KMS-11 (cell line): ENCODE data around the gene DPF1.
"Not testable (repeated sequence)": the region's sequence is repeated elsewhere in the genome, so short reads cannot be mapped to it uniquely, and the experiment has no call there.

Experiments used
- H2AFZ ChIP-seq: fragments of 200-600 bp; sonication (generic); 2 replicates; pipeline ENCODE4 v1.6.1; 2016; ENCODE audit warnings: antibody characterized with exemption, mixed run types, low read depth
- H3K27ac ChIP-seq: fragments of 200-600 bp; sonication (generic); 2 replicates; pipeline ENCODE4 v1.6.1; 2016; ENCODE audit warnings: mild to moderate bottlenecking, mixed run types
- H3K27me3 ChIP-seq: fragments of 200-600 bp; sonication (generic); 2 replicates; pipeline ENCODE4 v1.6.1; 2017; ENCODE audit warnings: mild to moderate bottlenecking, low read depth, mixed run types, moderate library complexity; ENCODE audit not compliant: insufficient read depth
- H3K36me3 ChIP-seq: fragments of 200-600 bp; sonication (generic); 2 replicates; pipeline ENCODE4 v1.6.1; 2017; ENCODE audit warnings: mild to moderate bottlenecking, mixed run types; ENCODE audit not compliant: insufficient read depth
- H3K4me1 ChIP-seq: fragments of 200-600 bp; sonication (generic); 2 replicates; pipeline ENCODE4 v1.6.1; 2016; ENCODE audit warnings: mild to moderate bottlenecking, low read depth, mixed run types; ENCODE audit not compliant: poor library complexity, severe bottlenecking
- H3K4me2 ChIP-seq: fragments of 200-600 bp; sonication (generic); 2 replicates; pipeline ENCODE4 v1.7.0; 2016; ENCODE audit warnings: mild to moderate bottlenecking, mixed run types
- H3K4me3 ChIP-seq: fragments of 200-600 bp; sonication (generic); IDR thresholded peaks from 2 replicates; pipeline ENCODE4 v1.6.1; 2017; ENCODE audit warnings: low read depth, low read length, mixed read lengths; ENCODE audit not compliant: insufficient read depth
- H3K79me2 ChIP-seq: fragments of 200-600 bp; sonication (generic); 2 replicates; pipeline ENCODE4 v1.6.1; 2016; ENCODE audit warnings: low read depth, mixed run types; ENCODE audit not compliant: insufficient read depth
- H3K9ac ChIP-seq: fragments of 200-600 bp; sonication (generic); 2 replicates; pipeline ENCODE4 v1.6.1; 2016; ENCODE audit warnings: mild to moderate bottlenecking, mixed run types
- H4K20me1 ChIP-seq: fragments of 200-600 bp; sonication (generic); 2 replicates; pipeline ENCODE4 v1.6.1; 2016; ENCODE audit warnings: mild to moderate bottlenecking, mixed run types; ENCODE audit not compliant: insufficient read depth
- CTCF ChIP-seq: fragments of 200-600 bp; sonication (generic); conservative IDR thresholded peaks from 2 replicates; pipeline ENCODE4 v1.6.1; 2017; ENCODE audit warnings: low read depth, mild to moderate bottlenecking, antibody characterized with exemption, low read length, moderate library complexity, mixed read lengths

The DPF1 gene

GRCh38 chr19:38264486-38265212 lies 40.6 kb upstream of the DPF1 start, which contains the start of gene SPINT2:
Gene SPINT2 (plus strand): TSS chr19:38264573. CDS start chr19:38264893, 320 bp downstream.
- no peaks in the 10 kb centered on the region for H3K36me3 ChIP-seq
- no peaks in the 10 kb centered on the region for H4K20me1 ChIP-seq
- no peak within 1 kb of the TSS for H2AFZ ChIP-seq
- H3K79me2 ChIP-seq = no peaks in the 10 kb centered on the region
- H3K27me3 ChIP-seq = no peaks in the 10 kb centered on the region; the same call in 1 of the 2 replicates
- H3K9ac ChIP-seq = no peak within 1 kb of the TSS
- TF ChIP-seq CTCF = no peak
- no peaks in the 10 kb centered on the region for H3K4me1 ChIP-seq
- no peak within 1 kb of the TSS for H3K4me3 ChIP-seq
- H3K4me2 ChIP-seq = no peak within 1 kb of the TSS
- H3K27ac ChIP-seq = no peak within 1 kb of the TSS

DNA sequence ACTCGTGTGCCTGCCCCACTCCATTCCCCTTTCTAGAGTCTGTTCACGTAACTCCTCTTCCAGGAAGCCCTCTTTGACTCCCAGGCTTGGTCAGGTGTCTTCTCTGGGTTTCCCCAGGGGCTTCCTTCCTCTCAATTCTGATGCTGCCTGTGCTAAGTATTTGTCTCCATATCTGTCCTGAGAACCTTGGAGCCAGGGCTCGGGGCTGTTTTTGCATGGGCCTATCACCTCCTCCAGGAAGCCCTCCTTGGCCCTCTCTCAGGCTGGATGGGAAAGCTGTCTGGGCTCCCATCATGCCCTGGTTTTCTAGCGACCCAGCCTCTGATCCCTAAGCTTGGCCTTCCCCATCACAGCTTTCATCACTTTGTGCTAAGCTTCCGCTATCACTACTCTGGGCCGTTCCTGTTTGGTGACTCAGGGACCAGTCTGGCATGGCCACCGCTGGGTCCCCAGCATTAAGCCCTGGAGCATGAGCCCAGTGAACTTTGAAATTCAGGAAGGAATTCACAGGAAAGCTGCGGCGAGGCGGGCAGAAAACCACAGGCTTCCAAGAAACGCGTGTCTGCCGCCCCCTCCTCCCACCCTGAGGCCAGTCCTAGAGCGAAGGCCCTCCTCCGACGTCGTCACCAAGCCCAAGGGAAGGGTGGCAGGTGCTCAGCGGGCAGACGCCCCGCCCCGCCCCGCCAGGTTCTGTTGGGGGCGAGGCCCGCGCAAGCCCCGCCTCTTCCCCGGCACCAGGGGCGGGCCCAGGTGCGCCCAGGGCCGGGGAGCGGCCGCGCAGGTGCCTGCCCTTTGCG lies 39.9 kb upstream of the DPF1 start:
- Histone ChIP-seq H3K79me2 (no peaks in the 10 kb centered on the region), H3K4me2 (no peak overlapping the region), H3K4me3 (no peak overlapping the region), H3K9ac (no peak overlapping the region), H3K27me3 (no peaks in the 10 kb centered on the region; the same call in 1 of the 2 replicates), H3K27ac (no peak overlapping the region), H3K36me3 (no peaks in the 10 kb centered on the region), H3K4me1 (no peaks in the 10 kb centered on the region), H2AFZ (no peak overlapping the region), H4K20me1 (no peaks in the 10 kb centered on the region)
- no peak for TF ChIP-seq CTCF

DNA sequence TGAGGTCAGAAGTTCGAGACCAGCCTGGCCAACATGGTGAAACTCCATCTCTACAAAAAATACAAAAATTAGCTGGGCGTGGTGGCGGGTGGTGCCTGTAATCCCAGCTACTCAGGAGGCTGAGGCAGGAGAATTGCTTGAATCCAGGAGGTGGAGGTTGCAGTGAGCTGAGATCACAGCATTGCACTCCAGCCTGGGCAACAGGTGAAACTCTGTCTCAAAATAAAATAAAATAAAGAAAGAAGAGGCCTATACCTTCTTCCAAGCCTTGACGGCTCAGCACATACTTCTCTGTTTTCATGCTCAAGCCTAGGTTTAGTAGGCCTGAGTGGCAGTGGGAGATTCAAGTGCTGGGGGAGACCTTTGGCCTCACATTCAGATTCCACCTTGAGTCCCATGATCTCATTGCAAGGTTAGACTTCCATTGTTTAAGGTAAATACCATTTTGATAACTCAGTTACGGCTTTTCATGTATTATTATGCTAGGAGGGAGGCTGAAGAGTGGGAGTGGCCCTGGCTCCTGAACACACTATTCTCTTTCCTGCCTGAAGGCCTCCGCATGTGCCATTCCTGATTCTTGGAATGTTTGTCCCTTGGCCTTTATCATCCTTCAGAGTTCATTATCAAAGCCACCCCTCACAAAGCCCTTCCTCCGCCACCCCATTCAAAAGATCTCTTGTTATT lies 38.7 kb upstream of the DPF1 start:
- no peak overlapping the region for H2AFZ ChIP-seq
- H3K27ac ChIP-seq = no peak overlapping the region
- H3K79me2 ChIP-seq = no peaks in the 10 kb centered on the region
- H4K20me1 ChIP-seq = no peaks in the 10 kb centered on the region
- H3K27me3 ChIP-seq = no peaks in the 10 kb centered on the region; the same call in 1 of the 2 replicates
- no peak for TF ChIP-seq CTCF
- H3K9ac ChIP-seq = no peak overlapping the region
- no peak overlapping the region for H3K4me2 ChIP-seq
- no peaks in the 10 kb centered on the region for H3K36me3 ChIP-seq
- no peak overlapping the region for H3K4me3 ChIP-seq
- no peaks in the 10 kb centered on the region for H3K4me1 ChIP-seq

DNA sequence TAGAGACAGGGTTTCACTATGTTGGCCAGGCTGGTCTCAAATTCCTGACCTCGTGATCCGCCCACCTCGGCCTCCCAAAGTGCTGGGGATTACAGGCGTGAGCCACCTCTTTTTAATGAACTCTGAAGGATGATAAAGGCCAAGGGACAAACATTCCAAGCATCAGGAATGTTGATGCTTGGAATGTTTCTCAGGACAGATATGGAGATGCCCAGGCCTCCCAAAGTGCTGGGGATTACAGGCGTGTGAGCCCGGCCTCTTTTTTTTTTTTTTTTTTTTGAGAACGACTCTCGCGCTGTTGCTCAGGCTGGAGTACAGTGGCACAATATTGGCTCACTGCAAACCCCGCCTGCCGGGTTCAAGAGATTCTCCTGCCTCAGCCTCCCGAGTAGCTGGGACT lies 37.9 kb upstream of the DPF1 start:
- H3K79me2 ChIP-seq, H2AFZ ChIP-seq, H3K4me2 ChIP-seq, H3K9ac ChIP-seq, H3K4me3 ChIP-seq, H3K27me3 ChIP-seq, H4K20me1 ChIP-seq, H3K4me1 ChIP-seq, H3K27ac ChIP-seq, H3K36me3 ChIP-seq: not testable (repeated sequence)
